T-helper 17 cell (primary cell): ENCODE data around the gene HFM1. TPM values are rescaled to one million over a fixed set of nuclear protein-coding genes. Genes with fewer than 3 reads are reported as not detected.

ENCODE experiments used
- ATAC-seq: fragments of 150-1000 bp; cut with Tn5 transposase; 2 replicates; pipeline ENCODE4 v1.10.0; 2021; ENCODE audit warnings: mild to moderate bottlenecking, moderate library complexity
- DNase-seq, 3 donors: peaks; one replicate each; pipeline versions ENCODE4 v3.0.0 to v3.0.0-alpha.2; 2020 to 2021
- H3K9me3 ChIP-seq: one replicate; pipeline ENCODE4 v1.7.0; 2013; ENCODE audit warnings: low read length, mild to moderate bottlenecking; ENCODE audit not compliant: control insufficient read depth, poor library complexity, severe bottlenecking
- H3K27ac Mint-ChIP-seq: one replicate; pipeline ENCODE4 v1.8.0; 2022; ENCODE audit warnings: mild to moderate bottlenecking, moderate library complexity, mixed read lengths
- H3K27me3 Mint-ChIP-seq: one replicate; pipeline ENCODE4 v1.8.0; 2022; ENCODE audit warnings: mixed read lengths
- H3K36me3 Mint-ChIP-seq: one replicate; pipeline ENCODE4 v1.8.0; 2022; ENCODE audit warnings: low read depth, mixed read lengths
- H3K4me1 Mint-ChIP-seq: one replicate; pipeline ENCODE4 v1.8.0; 2022; ENCODE audit warnings: mild to moderate bottlenecking, mixed read lengths
- H3K4me3 Mint-ChIP-seq: one replicate; pipeline ENCODE4 v1.8.0; 2022; ENCODE audit warnings: mild to moderate bottlenecking, moderate library complexity, mixed read lengths
- total RNA-seq, 4 donors: library from RNA in 2 of 4; stranded (reverse) in 2 of 4; gene quantifications; one replicate each; pipeline ENCODE4 v1.2.3 and lab custom pipeline; 2022 to 2026

The HFM1 gene
- total RNA-seq, 2 donors from 2014 or later: not detected

- Mint-ChIP-seq H3K4me3 (no peak overlapping the region), H3K36me3 (no peaks in the 10 kb centered on the region), H3K27ac (no peak overlapping the region), H3K4me1 (no peaks in the 10 kb centered on the region), H3K27me3 (peaks cover 29% of the 10 kb centered on the region)
- DNase-seq (peak in 1 of 3 donors; percentile 27), ATAC-seq (no peak)
- no peaks in the 10 kb centered on the region for H3K9me3 ChIP-seq
These were observed 121.8 kb downstream of the HFM1 start for GRCh38 chr1:91282695-91283420.

GRCh38 chr1:91281782-91282181 is 122.9 kb downstream of the HFM1 start:
- H3K4me1 Mint-ChIP-seq: no peaks in the 10 kb centered on the region
- DNase-seq (no peak), ATAC-seq (no peak)
- H3K4me3 Mint-ChIP-seq: no peak overlapping the region
- H3K36me3 Mint-ChIP-seq: no peaks in the 10 kb centered on the region
- no peaks in the 10 kb centered on the region for H3K9me3 ChIP-seq
- H3K27ac Mint-ChIP-seq: no peak overlapping the region
- H3K27me3 Mint-ChIP-seq: peaks cover 24% of the 10 kb centered on the region

GRCh38 chr1:91278754-91279153 is 125.9 kb downstream of the HFM1 start:
- no peaks in the 10 kb centered on the region for H3K9me3 ChIP-seq
- Mint-ChIP-seq H3K4me3 (no peak overlapping the region), H3K4me1 (peaks cover 4% of the 10 kb centered on the region), H3K27ac (no peak overlapping the region), H3K27me3 (peaks cover 28% of the 10 kb centered on the region), H3K36me3 (no peaks in the 10 kb centered on the region)
- ATAC-seq (no peak), DNase-seq (no peak)

GRCh38 chr1:91273875-91274274 is 130.8 kb downstream of the HFM1 start:
- no peaks in the 10 kb centered on the region for H3K36me3 Mint-ChIP-seq
- no peak overlapping the region for H3K4me3 Mint-ChIP-seq
- ATAC-seq: no peak
- H3K4me1 Mint-ChIP-seq: peaks cover 4% of the 10 kb centered on the region
- H3K27me3 Mint-ChIP-seq: peaks cover 20% of the 10 kb centered on the region
- no peaks in the 10 kb centered on the region for H3K9me3 ChIP-seq
- DNase-seq: no peak
- H3K27ac Mint-ChIP-seq: no peak overlapping the region

GRCh38 chr1:91261655-91262054 is 143.0 kb downstream of the HFM1 start:
- Mint-ChIP-seq H3K27ac (no peak overlapping the region), H3K27me3 (peaks cover 14% of the 10 kb centered on the region), H3K4me3 (no peak overlapping the region), H3K4me1 (no peaks in the 10 kb centered on the region), H3K36me3 (peaks cover 2% of the 10 kb centered on the region)
- DNase-seq: no peak
- ATAC-seq: no peak
- H3K9me3 ChIP-seq: no peaks in the 10 kb centered on the region

- DNase-seq: no peak
- peaks cover 15% of the 10 kb centered on the region for H3K27me3 Mint-ChIP-seq
- H3K4me1 Mint-ChIP-seq: no peaks in the 10 kb centered on the region
- no peak overlapping the region for H3K4me3 Mint-ChIP-seq
- no peaks in the 10 kb centered on the region for H3K36me3 Mint-ChIP-seq
- ATAC-seq: no peak
- no peaks in the 10 kb centered on the region for H3K9me3 ChIP-seq
- no peak overlapping the region for H3K27ac Mint-ChIP-seq
These were observed 159.2 kb downstream of the HFM1 start for GRCh38 chr1:91245435-91245834.

- H3K4me1 Mint-ChIP-seq: no peaks in the 10 kb centered on the region
- H3K27ac Mint-ChIP-seq: no peak overlapping the region
- ATAC-seq (no peak), DNase-seq (no peak)
- no peaks in the 10 kb centered on the region for H3K9me3 ChIP-seq
- H3K36me3 Mint-ChIP-seq: no peaks in the 10 kb centered on the region
- no peak overlapping the region for H3K4me3 Mint-ChIP-seq
- H3K27me3 Mint-ChIP-seq: peaks cover 15% of the 10 kb centered on the region
These were observed 159.9 kb downstream of the HFM1 start for GRCh38 chr1:91244737-91245136.

- Mint-ChIP-seq H3K36me3 (no peaks in the 10 kb centered on the region), H3K4me3 (no peak overlapping the region), H3K27ac (no peak overlapping the region), H3K4me1 (no peaks in the 10 kb centered on the region), H3K27me3 (peaks cover 5% of the 10 kb centered on the region)
- no peak for ATAC-seq
- no peak for DNase-seq
- H3K9me3 ChIP-seq: no peaks in the 10 kb centered on the region
These were observed 161.5 kb downstream of the HFM1 start for GRCh38 chr1:91243171-91243570.

GRCh38 chr1:91234181-91234580 is 170.5 kb downstream of the HFM1 start:
- DNase-seq (no peak), ATAC-seq (no peak)
- Mint-ChIP-seq H3K4me1 (no peaks in the 10 kb centered on the region), H3K27me3 (peaks cover 27% of the 10 kb centered on the region), H3K36me3 (peaks cover 5% of the 10 kb centered on the region), H3K4me3 (no peak overlapping the region), H3K27ac (no peak overlapping the region)
- H3K9me3 ChIP-seq: no peaks in the 10 kb centered on the region

GRCh38 chr1:91226741-91227140 is 177.9 kb downstream of the HFM1 start:
- DNase-seq (no peak), ATAC-seq (no peak)
- Mint-ChIP-seq H3K27me3 (peaks cover 6% of the 10 kb centered on the region), H3K4me3 (no peak overlapping the region), H3K36me3 (no peaks in the 10 kb centered on the region), H3K27ac (no peak overlapping the region), H3K4me1 (no peaks in the 10 kb centered on the region)
- H3K9me3 ChIP-seq: no peaks in the 10 kb centered on the region

GRCh38 chr1:91224878-91225277 is 179.8 kb downstream of the HFM1 start:
- H3K27me3 Mint-ChIP-seq: no peaks in the 10 kb centered on the region

GRCh38 chr1:91221017-91221416 is 183.6 kb downstream of the HFM1 start:
- Mint-ChIP-seq H3K36me3 (no peaks in the 10 kb centered on the region), H3K27ac (no peak overlapping the region), H3K27me3 (no peaks in the 10 kb centered on the region), H3K4me1 (no peaks in the 10 kb centered on the region), H3K4me3 (no peak overlapping the region)
- DNase-seq (no peak), ATAC-seq (no peak)
- no peaks in the 10 kb centered on the region for H3K9me3 ChIP-seq

More at GRCh38 chr1:91224878-91225277, 179.8 kb downstream of the HFM1 start:
- ATAC-seq (no peak), DNase-seq (no peak)
- Mint-ChIP-seq H3K4me3 (no peak overlapping the region), H3K36me3 (no peaks in the 10 kb centered on the region), H3K27ac (no peak overlapping the region), H3K4me1 (no peaks in the 10 kb centered on the region)
- no peaks in the 10 kb centered on the region for H3K9me3 ChIP-seq

GRCh38 chr1:91217911-91218310 is 186.7 kb downstream of the HFM1 start:
- H3K4me1 Mint-ChIP-seq: no peaks in the 10 kb centered on the region
- H3K4me3 Mint-ChIP-seq: no peak overlapping the region
- H3K36me3 Mint-ChIP-seq: no peaks in the 10 kb centered on the region
- no peaks in the 10 kb centered on the region for H3K9me3 ChIP-seq
- no peak for DNase-seq
- ATAC-seq: no peak
- H3K27ac Mint-ChIP-seq: no peak overlapping the region
- no peaks in the 10 kb centered on the region for H3K27me3 Mint-ChIP-seq
